SK-N-SH (cell line): ENCODE data around the gene DCDC2B. TPM values are rescaled to one million over a fixed set of nuclear protein-coding genes. Genes with fewer than 3 reads are reported as not detected.
"Not testable (repeated sequence)": the region's sequence is repeated elsewhere in the genome, so short reads cannot be mapped to it uniquely, and the experiment has no call there.

ENCODE experiments used
- CTCF ChIA-PET: fragments of 300-600, 350-600 bp; formaldehyde crosslinking; extraction: SDS; loops from one replicate; lab custom pipeline; 2021; lab: Yijun Ruan, JAX
- POLR2A ChIA-PET: fragments of 350-600 bp; sonication (Branson Sonifier 250); formaldehyde crosslinking; extraction: SDS; loops from one replicate; lab custom pipeline; 2020; ENCODE audit warnings: antibody characterized with exemption, inconsistent platforms; lab: Yijun Ruan, JAX
- DNase-seq: peaks from one replicate; pipeline ENCODE4 v3.0.0; 2012
- H2AFZ ChIP-seq: fragments of 200-600 bp; sonication (generic); 2 replicates; pipeline ENCODE4 v1.8.1; 2016; ENCODE audit warnings: antibody characterized with exemption, mild to moderate bottlenecking, low read depth
- H3F3A ChIP-seq: fragments of 200-600 bp; sonication (generic); replicated peaks from 2 replicates; pipeline ENCODE3; 2016; ENCODE audit warnings: antibody characterized with exemption, mild to moderate bottlenecking; ENCODE audit not compliant: insufficient read depth
- H3K27ac ChIP-seq, 2 experiments: fragments of 200-500 bp in 1 of 2; fragments of 200-600 bp in 1 of 2; sonication (Bioruptor generic) in 1 of 2; sonication (generic), shearing (Covaris generic) in 1 of 2; 2 replicates each; pipeline versions ENCODE4 v1.5.1 to v1.6.1; 2014 to 2016; ENCODE audit warnings: low read depth in 2 of 2, inconsistent platforms in 1 of 2, low read length in 1 of 2, mild to moderate bottlenecking in 1 of 2, mixed read lengths in 1 of 2
- H3K27me3 ChIP-seq: fragments of 200-600 bp; sonication (generic), shearing (Covaris generic); 2 replicates; pipeline ENCODE4 v1.6.1; 2016; ENCODE audit warnings: mixed run types; ENCODE audit not compliant: insufficient read depth
- H3K36me3 ChIP-seq, 2 experiments: fragments of 200-500 bp in 1 of 2; fragments of 200-600 bp in 1 of 2; sonication (Bioruptor generic) in 1 of 2; sonication (generic) in 1 of 2; replicated peaks in 1 of 2; 2 replicates each; pipeline versions ENCODE3 to v1.5.1; 2014 to 2016; ENCODE audit warnings: low read length in 1 of 2, mild to moderate bottlenecking in 1 of 2; ENCODE audit not compliant: insufficient read depth in 2 of 2, control insufficient read depth in 1 of 2
- H3K4me1 ChIP-seq, 2 experiments: fragments of 200-500 bp in 1 of 2; fragments of 200-600 bp in 1 of 2; sonication (Bioruptor generic) in 1 of 2; sonication (generic), shearing (Covaris generic) in 1 of 2; 2 replicates each; pipeline versions ENCODE4 v1.5.1 to v1.6.1; 2014 to 2016; ENCODE audit warnings: low read depth in 1 of 2, low read length in 1 of 2, mixed run types in 1 of 2; ENCODE audit not compliant: insufficient read depth in 2 of 2, control insufficient read depth in 1 of 2
- H3K4me2 ChIP-seq: fragments of 200-600 bp; sonication (generic), shearing (Covaris generic); 2 replicates; pipeline ENCODE4 v1.6.1; 2017; ENCODE audit warnings: mixed run types
- H3K4me3 ChIP-seq, 2 experiments: fragments of 200-500 bp in 1 of 2; fragments of 200-600 bp in 1 of 2; sonication (Bioruptor generic) in 1 of 2; sonication (generic), shearing (Covaris generic) in 1 of 2; 2 replicates each; pipeline versions ENCODE4 v1.5.1 to v1.8.1; 2014 to 2016; ENCODE audit warnings: low read depth in 2 of 2, inconsistent platforms in 1 of 2, low read length in 1 of 2, mild to moderate bottlenecking in 1 of 2, mixed read lengths in 1 of 2, moderate library complexity in 1 of 2
- H3K79me2 ChIP-seq: fragments of 200-600 bp; sonication (generic); 2 replicates; pipeline ENCODE4 v1.8.1; 2017; ENCODE audit warnings: mild to moderate bottlenecking; ENCODE audit not compliant: insufficient read depth
- H3K9ac ChIP-seq: fragments of 200-600 bp; sonication (generic); 2 replicates; pipeline ENCODE4 v1.6.1; 2017; ENCODE audit warnings: mixed run types
- H3K9me2 ChIP-seq: fragments of 200-600 bp; sonication (generic); 2 replicates; pipeline ENCODE4 v1.6.1; 2017; ENCODE audit warnings: mixed run types
- H3K9me3 ChIP-seq: fragments of 200-600 bp; sonication (generic); 2 replicates; pipeline ENCODE4 v1.6.1; 2017; ENCODE audit warnings: mixed run types, mild to moderate bottlenecking, moderate library complexity
- H4K20me1 ChIP-seq: fragments of 200-600 bp; sonication (generic); 2 replicates; pipeline ENCODE4 v1.6.1; 2017; ENCODE audit warnings: mild to moderate bottlenecking, mixed run types; ENCODE audit not compliant: insufficient read depth
- ELF1 ChIP-seq: IDR thresholded peaks from 2 replicates; pipeline ENCODE4 v1.4.0; 2012
- FOXJ3 ChIP-seq: sonication (generic); formaldehyde crosslinking; IDR thresholded peaks from 2 replicates; pipeline ENCODE4 v1.5.1; 2020; ENCODE audit warnings: mild to moderate bottlenecking, missing genetic modification reagents
- RAD21 ChIP-seq: IDR thresholded peaks from 2 replicates; pipeline ENCODE4 v1.6.1; 2012; ENCODE audit warnings: mild to moderate bottlenecking, low read length
- RFX5 ChIP-seq: IDR thresholded peaks from 2 replicates; pipeline ENCODE4 v1.6.1; 2012; ENCODE audit warnings: mild to moderate bottlenecking, improper control_type of control experiment, low read length
- SMC3 ChIP-seq: IDR thresholded peaks from 2 replicates; pipeline ENCODE4 v1.6.1; 2012; ENCODE audit warnings: low read depth, low read length, improper control_type of control experiment
- TEAD4 ChIP-seq: IDR thresholded peaks from 2 replicates; pipeline ENCODE4 v1.4.0; 2012; ENCODE audit warnings: mild to moderate bottlenecking, borderline replicate concordance; ENCODE audit not compliant: insufficient read depth
- YY1 ChIP-seq: IDR thresholded peaks from 2 replicates; pipeline ENCODE4 v1.4.0; 2012; ENCODE audit warnings: low read depth, mild to moderate bottlenecking
- WGBS: methylation state at CpG from one replicate; pipeline ENCODE4 v1.1.6; 2017; ENCODE audit warnings: low lambda C conversion rate; 5-methylcytosine and 5-hydroxymethylcytosine counted together
- polyA plus RNA-seq, 3 experiments: library from polyadenylated mRNA; depleted of rRNA; stranded (reverse); fragments of >200 nt; gene quantifications; 2 replicates each; pipeline ENCODE4 v1.2.3, GENCODE V29; 2012
- TF ChIP-seq, protein P1 (sequence below): IDR thresholded peaks from 2 replicates; pipeline ENCODE4 v1.6.1; 2012; ENCODE audit warnings: mild to moderate bottlenecking, low read depth, low read length, moderate library complexity

DCDC2B gene
- polyA plus RNA-seq, 1 of the 3 experiments (the other 2 are of a cell fraction), result not detected

DNA sequence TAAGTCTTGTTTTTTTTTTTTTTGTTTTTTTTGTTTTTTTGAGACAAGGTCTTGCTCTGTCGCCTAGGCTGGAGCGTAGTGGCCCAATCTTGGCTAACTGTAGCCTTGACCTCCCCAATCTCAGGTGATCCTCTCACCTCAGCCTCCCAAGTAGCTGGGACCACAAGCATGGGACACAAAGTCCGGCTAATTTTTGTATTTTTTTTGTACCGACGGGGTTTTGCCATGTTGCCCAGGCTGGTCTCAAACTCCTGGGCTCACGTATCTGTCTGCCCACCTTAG lies 48.3 kb downstream of the DCDC2B start:
- no peaks in the 10 kb centered on the region for H3K27me3 ChIP-seq
- no peaks in the 10 kb centered on the region for H3K9me2 ChIP-seq
- ChIA-PET CTCF (interaction anchor here (2.7 kb wide), 1 partner anchor 9 kb away, joined by 12 read pairs; the partner anchor contains the start of gene FAM167B), POLR2A (no interaction called here)
- H2AFZ ChIP-seq, result no peak overlapping the region
- H3K4me1 ChIP-seq, result no peaks in the 10 kb centered on the region
- H3K4me2 ChIP-seq, result no peak overlapping the region
- 94% methylated on average over 6 of the region's 6 CpGs for WGBS
- H4K20me1 ChIP-seq, result no peaks in the 10 kb centered on the region
- H3K9ac ChIP-seq, result no peak overlapping the region
- H3K27ac ChIP-seq, result no peak overlapping the region
- H3K4me3 ChIP-seq, result no peak overlapping the region
- H3K9me3 ChIP-seq, result no peaks in the 10 kb centered on the region
- DNase-seq, result no peak
- no peaks in the 10 kb centered on the region for H3F3A ChIP-seq
- no peaks in the 10 kb centered on the region for H3K36me3 ChIP-seq
- no peak for TF ChIP-seq ELF1
- TF ChIP-seq YY1, result no peak
- TF ChIP-seq TEAD4, result no peak
- no peak for TF ChIP-seq SMC3
- TF ChIP-seq FOXJ3, result no peak
- TF ChIP-seq, protein P1, sequence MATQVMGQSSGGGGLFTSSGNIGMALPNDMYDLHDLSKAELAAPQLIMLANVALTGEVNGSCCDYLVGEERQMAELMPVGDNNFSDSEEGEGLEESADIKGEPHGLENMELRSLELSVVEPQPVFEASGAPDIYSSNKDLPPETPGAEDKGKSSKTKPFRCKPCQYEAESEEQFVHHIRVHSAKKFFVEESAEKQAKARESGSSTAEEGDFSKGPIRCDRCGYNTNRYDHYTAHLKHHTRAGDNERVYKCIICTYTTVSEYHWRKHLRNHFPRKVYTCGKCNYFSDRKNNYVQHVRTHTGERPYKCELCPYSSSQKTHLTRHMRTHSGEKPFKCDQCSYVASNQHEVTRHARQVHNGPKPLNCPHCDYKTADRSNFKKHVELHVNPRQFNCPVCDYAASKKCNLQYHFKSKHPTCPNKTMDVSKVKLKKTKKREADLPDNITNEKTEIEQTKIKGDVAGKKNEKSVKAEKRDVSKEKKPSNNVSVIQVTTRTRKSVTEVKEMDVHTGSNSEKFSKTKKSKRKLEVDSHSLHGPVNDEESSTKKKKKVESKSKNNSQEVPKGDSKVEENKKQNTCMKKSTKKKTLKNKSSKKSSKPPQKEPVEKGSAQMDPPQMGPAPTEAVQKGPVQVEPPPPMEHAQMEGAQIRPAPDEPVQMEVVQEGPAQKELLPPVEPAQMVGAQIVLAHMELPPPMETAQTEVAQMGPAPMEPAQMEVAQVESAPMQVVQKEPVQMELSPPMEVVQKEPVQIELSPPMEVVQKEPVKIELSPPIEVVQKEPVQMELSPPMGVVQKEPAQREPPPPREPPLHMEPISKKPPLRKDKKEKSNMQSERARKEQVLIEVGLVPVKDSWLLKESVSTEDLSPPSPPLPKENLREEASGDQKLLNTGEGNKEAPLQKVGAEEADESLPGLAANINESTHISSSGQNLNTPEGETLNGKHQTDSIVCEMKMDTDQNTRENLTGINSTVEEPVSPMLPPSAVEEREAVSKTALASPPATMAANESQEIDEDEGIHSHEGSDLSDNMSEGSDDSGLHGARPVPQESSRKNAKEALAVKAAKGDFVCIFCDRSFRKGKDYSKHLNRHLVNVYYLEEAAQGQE, result no peak
- TF ChIP-seq, all 33 proteins: peak for 0
- H3K79me2 ChIP-seq, result no peaks in the 10 kb centered on the region

DNA sequence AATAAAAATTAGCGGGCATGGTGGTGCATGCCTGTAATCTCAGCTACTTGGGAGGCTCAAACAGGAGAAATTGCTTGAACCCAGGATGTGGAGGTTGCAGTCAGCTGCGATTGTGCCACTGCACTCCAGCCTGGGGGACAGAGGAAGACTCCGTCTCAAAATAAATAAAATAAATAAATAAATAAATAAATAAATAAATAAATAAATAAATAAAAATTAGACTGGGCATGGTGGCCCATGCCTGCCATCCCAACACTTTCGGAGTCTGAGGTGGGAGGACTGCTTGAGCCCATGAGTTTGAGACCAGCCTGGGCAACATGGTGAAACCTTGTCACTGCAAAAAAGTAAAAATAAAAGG lies 54.3 kb downstream of the DCDC2B start:
- DNase-seq, H4K20me1 ChIP-seq, H3K27me3 ChIP-seq, POLR2A ChIA-PET, H3K79me2 ChIP-seq, CTCF ChIA-PET, H3K36me3 ChIP-seq, H3K27ac ChIP-seq, H3K4me3 ChIP-seq, H3K4me2 ChIP-seq, H3K9me3 ChIP-seq, H3K9ac ChIP-seq, H3K9me2 ChIP-seq, H2AFZ ChIP-seq, H3K4me1 ChIP-seq: not testable (repeated sequence)
- 94% methylated on average over 4 of the region's 4 CpGs for WGBS
- H3F3A ChIP-seq, result peaks cover 14% of the 10 kb centered on the region

DNA sequence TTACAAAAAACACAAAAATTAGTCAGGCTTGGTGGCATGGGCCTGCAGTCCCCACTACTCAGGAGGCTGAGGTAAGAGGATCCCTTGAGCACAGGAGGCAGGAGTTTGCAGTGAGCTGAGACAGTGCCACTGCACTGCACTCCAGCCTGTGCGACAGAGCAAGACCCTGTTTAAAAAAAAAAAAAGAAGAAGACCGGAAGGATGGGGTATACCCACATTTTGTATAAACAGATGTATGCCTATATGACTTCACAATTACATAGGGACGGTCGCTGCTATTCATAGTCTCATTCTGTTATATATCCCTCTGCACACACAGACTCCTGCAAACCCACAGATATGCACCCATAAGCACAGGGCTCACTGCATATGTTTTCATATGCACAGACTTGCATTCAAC lies 54.9 kb downstream of the DCDC2B start:
- no peaks in the 10 kb centered on the region for H3K9me3 ChIP-seq
- 85% methylated on average over 4 of the region's 4 CpGs for WGBS
- no peaks in the 10 kb centered on the region for H3K27me3 ChIP-seq
- 0 out of 4 replicates have a peak, but pooled peaks cover 0 to 3% of the 10 kb centered on the region in 2 experiments for H3K4me1 ChIP-seq
- no peak for DNase-seq
- ChIA-PET CTCF (no interaction called here), POLR2A (no interaction called here)
- peaks cover 14% of the 10 kb centered on the region for H3F3A ChIP-seq
- no peaks in the 10 kb centered on the region for H3K79me2 ChIP-seq
- H3K27ac ChIP-seq, result no peak overlapping the region
- H3K9me2 ChIP-seq, result no peaks in the 10 kb centered on the region
- H2AFZ ChIP-seq, result no peak overlapping the region
- H3K4me2 ChIP-seq, result no peak overlapping the region
- H3K9ac ChIP-seq, result no peak overlapping the region
- no peaks in the 10 kb centered on the region for H3K36me3 ChIP-seq
- no peak for TF ChIP-seq RAD21
- TF ChIP-seq RFX5, result no peak
- H4K20me1 ChIP-seq, result no peaks in the 10 kb centered on the region
- no peak overlapping the region for H3K4me3 ChIP-seq

Other genes starting within 250 kb of the DCDC2B start
- 37.7 and 52.8 TPM in 2 replicates for gene KHDRBS1, start 195.2 kb upstream of the DCDC2B start, polyA plus RNA-seq (2012; rRNA removed)
- 24.4 and 25.1 TPM in 2 replicates for gene TMEM39B, start 136.2 kb upstream of the DCDC2B start, polyA plus RNA-seq (2012; rRNA removed)
- 13.1 and 18.4 TPM in 2 replicates for gene KPNA6, start 101.0 kb upstream of the DCDC2B start, polyA plus RNA-seq (2012; rRNA removed)
- gene TXLNA, start 29.4 kb upstream of the DCDC2B start, polyA plus RNA-seq (2012; rRNA removed), result 26.4 and 32.7 TPM in 2 replicates
- gene CCDC28B, start 8.5 kb upstream of the DCDC2B start, polyA plus RNA-seq (2012; rRNA removed), result 18.8 and 26.3 TPM in 2 replicates
- 2.4 and 2.9 TPM in 2 replicates for gene IQCC, start 3.4 kb upstream of the DCDC2B start, polyA plus RNA-seq (2012; rRNA removed)
- gene TMEM234, start 13.3 kb downstream of the DCDC2B start, polyA plus RNA-seq (2012; rRNA removed), result 31.8 and 31.9 TPM in 2 replicates
- 463 and 479 TPM in 2 replicates for gene EIF3I, start 13.3 kb downstream of the DCDC2B start, polyA plus RNA-seq (2012; rRNA removed)
- gene FAM167B, start 38.1 kb downstream of the DCDC2B start, polyA plus RNA-seq (2012; rRNA removed), result 1.2 and 1.6 TPM in 2 replicates
- not detected in 2 replicates for gene LCK, start 42.2 kb downstream of the DCDC2B start, polyA plus RNA-seq (2012; rRNA removed)
- 172 and 226 TPM in 2 replicates for gene HDAC1, start 83.0 kb downstream of the DCDC2B start, polyA plus RNA-seq (2012; rRNA removed)
- gene MARCKSL1, start 127.1 kb downstream of the DCDC2B start, polyA plus RNA-seq (2012; rRNA removed), result 254 and 275 TPM in 2 replicates
- 8.0 and 10.0 TPM in 2 replicates for gene FAM229A, start 153.4 kb downstream of the DCDC2B start, polyA plus RNA-seq (2012; rRNA removed)
- 0.28 and 0.86 TPM in 2 replicates for gene TSSK3, start 153.4 kb downstream of the DCDC2B start, polyA plus RNA-seq (2012; rRNA removed)
- gene BSDC1, start 185.4 kb downstream of the DCDC2B start, polyA plus RNA-seq (2012; rRNA removed), result 51.0 and 65.7 TPM in 2 replicates